RCC 7860 (cell line): ENCODE measurements around the gene OR4D2.

ENCODE experiments used
- DNase-seq: peaks from one replicate; pipeline ENCODE4 v3.0.0-alpha.2; 2015; ENCODE audit warnings: low spot score
- FAIRE-seq: peaks from 2 replicates; lab custom pipeline; 2012; peaks lifted over from hg19 to GRCh38; lab: Jason Lieb, UNC

Gene OR4D2

DNA sequence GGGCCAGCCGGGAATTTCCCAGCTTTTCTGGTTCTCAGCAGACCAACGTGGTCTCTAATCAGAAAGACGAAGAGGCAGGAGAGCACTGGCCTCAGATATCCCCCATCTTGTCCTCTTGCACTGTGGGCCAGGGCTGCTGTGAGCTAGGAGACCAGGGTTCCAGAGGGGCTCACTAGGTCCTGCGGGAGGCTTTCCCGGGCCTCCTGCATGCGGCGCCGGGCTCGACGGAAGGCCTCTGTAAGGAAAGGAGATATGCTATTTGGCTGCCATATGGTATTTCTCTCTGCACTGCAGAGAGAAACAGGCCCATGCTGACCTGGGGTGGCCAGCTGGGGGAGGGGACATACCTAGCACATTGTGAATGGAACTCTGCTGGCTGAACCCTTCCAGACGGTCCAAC, 39.2 kb downstream of the OR4D2 start:
- no peak for DNase-seq
- no peak for FAIRE-seq

DNA sequence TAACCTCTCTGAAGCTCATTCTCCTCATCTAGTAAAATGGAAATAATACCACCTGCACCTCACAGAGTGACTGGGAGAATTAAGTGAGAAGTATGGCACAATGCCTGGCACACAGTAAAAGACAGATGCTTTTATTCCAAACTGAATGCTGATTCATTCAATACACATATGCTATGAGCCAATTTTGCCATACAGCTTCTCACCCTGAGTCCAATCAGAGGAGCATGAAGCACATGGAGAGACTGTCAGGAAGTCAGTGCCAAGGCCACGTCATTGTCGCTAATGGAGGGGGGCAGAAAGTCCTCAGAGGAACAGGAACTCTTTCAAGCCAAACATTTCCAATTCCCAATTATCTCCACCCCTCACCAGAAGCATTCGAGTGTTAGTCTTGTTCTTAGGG, 40.7 kb downstream of the OR4D2 start:
- no peak for FAIRE-seq
- no peak for DNase-seq

DNA sequence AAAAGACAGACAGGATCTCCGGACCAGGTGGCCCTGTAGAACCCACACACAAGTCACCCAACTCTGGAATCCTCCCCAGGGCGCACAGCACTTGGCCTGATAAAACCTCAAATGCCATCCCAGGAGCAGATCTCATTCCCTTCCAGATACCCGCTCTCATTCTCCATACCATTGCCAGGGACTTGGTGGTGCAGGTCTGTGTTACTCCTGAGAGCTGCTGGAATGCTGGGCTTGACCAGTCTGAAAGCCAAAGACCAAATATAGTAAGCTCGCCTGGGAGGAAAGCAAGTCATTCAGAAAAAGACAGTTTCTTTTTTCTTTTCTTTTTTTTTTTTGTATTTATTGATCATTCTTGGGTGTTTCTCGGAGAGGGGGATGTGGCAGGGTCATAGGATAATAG, 41.6 kb downstream of the OR4D2 start:
- FAIRE-seq: no peak
- DNase-seq: no peak

DNA sequence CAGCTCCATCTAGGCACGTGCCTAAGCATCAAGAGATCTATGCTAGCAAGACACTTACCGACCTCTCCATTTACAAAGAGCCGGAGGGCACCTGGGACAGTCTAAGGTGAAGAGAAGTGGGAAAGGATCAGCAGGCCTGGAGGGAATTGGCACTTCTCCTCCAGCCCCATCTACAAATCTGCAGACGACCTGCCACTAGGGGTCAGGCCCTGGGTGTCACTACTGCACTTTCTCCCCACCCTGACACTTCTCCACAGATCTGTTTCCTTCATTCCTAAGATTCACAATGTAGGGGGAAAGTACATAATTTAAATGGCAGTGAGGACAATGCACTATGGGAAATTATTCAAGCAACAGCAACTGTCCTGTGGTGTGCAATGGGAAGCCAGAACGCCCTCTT, 44.1 kb downstream of the OR4D2 start:
- no peak for FAIRE-seq
- no peak for DNase-seq

DNA sequence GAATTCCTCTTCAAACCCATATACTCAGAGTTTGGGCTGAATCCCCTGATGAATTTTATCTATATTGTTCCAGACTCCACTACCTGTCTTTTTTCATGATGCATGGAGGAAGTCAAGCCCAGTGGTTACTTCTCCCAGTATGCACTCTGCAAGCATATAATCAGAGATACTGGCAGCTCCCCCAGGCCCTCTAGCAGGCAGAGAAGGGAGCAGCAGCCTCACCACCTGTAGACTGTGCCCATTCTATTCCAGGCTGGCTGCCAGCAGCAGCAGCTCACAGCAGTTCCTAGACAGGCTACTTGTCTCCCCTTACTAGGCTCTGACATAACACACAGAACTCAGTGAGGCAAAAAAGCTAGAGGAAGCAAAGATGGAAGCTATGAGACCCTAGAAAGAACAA, 48.9 kb downstream of the OR4D2 start:
- FAIRE-seq (no peak), DNase-seq (no peak)

DNA sequence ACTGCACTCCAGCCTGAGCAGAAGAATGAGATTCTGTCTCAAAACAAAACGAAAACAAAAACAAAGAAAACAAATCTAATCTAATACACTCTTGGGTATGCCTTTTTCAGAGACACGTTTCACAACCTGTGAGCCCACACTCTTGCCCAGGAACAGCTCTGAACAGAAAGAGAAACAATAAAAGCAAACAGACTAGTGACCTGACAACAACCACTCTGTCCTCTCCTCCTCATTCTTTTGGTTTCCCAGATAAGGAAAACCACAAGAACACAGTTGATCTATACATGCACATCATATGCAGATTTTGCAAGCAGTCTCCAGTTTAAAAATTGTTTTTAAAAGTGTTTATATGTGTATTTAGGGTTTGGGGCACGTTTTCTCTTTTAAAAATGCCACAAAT, 51.0 kb downstream of the OR4D2 start:
- no peak for FAIRE-seq
- DNase-seq: no peak

DNA sequence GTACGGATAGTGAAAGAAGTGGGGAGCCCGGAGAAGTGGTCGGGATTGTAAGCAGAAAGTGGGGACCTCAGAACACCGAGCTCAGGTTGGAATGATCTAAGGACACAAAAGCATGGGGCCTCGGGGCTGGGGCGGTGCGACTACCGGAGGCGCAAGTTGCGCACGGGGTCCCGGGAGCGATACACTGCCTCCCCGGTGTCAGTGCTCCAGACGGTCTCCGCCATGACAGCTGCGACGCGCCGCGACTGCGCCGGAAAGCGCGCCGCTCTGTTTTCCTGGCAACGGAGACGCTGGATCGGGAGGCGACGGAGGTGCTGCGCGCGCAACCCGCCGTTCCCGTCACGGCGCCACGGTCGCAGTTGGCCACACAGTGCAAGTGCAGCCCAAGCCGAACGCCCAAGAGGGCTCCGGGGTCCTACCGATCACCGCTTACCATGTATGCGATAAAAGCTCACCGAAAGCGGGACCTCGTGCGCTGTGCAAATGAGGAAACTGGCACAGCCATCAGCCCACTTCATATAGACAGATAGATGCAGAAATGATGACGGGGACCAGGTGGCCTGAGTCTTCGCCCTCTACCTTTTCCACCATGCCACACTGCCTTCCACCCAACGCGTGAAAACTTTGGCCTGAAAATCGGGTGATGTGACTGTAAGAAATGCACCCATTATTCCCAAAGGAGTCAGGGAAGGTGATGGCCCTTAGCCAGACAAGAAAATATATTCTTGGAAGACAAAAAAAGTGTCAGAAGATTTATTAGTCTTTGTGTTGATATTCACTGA, 52.4 kb downstream of the OR4D2 start, which contains the start of gene MKS1:
MKS1 (minus strand) TSS at position 249 of the 782 bp plus-strand sequence; CDS start at position 224, 25 bp downstream.
- DNase-seq (peak; percentile 82), FAIRE-seq (peak; percentile 24)

DNA sequence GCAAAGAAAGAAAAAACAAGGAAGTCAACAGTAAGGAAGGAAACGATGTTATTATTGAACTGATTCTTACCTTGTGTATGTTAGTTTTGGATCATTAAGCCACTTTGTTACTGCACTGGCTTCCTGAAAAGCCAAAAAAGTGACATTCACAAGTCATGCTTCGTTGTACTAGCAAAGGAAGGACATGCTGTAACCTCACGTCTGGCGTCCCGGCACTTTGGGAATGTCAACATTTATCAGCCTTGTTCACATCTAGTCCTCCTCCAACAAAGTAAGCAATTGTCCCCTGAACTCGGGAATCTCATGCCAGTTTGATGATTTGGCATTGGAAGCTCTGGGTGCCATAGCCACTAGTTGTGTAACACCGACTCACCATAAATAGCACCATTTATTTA, 53.0 kb downstream of the OR4D2 start:
- DNase-seq (peak; percentile 28), FAIRE-seq (no peak)
